ENCODE measurements around the gene LEMD1. TPM values are rescaled to one million over a fixed set of nuclear protein-coding genes. Genes with fewer than 3 reads are reported as not detected.

The LEMD1 gene
- total and polyA plus RNA-seq, 2 experiments from 2014 or later, result not detected

GRCh38 chr1:205355075-205355453 lies 66.8 kb downstream of the LEMD1 start:
- peak; percentile 53 for DNase-seq

GRCh38 chr1:205354259-205355074 lies 67.4 kb downstream of the LEMD1 start:
- H3F3A ChIP-seq (ENCODE audit: insufficient read depth), result no peaks in the 10 kb centered on the region
- H2AFZ ChIP-seq, result no peak overlapping the region
- no peak overlapping the region for H3K4me3 ChIP-seq
- WGBS, 2 experiments (ENCODE audit: low coverage in 1 of 2, low lambda C conversion rate in 2 of 2, missing lambda C conversion rate in 2 of 2), result 38 to 39% methylated on average over 5 of the region's 5 CpGs
- no peaks in the 10 kb centered on the region for H3K79me2 ChIP-seq (ENCODE audit: insufficient read depth)
- no peaks in the 10 kb centered on the region for H3K9me2 ChIP-seq (ENCODE audit: insufficient read depth)
- in situ Hi-C loops (cut with MboI), result loop anchor here (10.0 kb wide), 1 partner anchor 130 kb away; no protein-coding TSS in a partner anchor
- no peak overlapping the region for H3K4me2 ChIP-seq (ENCODE audit: unreplicated experiment)
- H3K27ac ChIP-seq, result no peak overlapping the region
- no peaks in the 10 kb centered on the region for H4K20me1 ChIP-seq (ENCODE audit: insufficient read depth)
- no peaks in the 10 kb centered on the region for H3K36me3 ChIP-seq (ENCODE audit: low read depth)
- peaks cover 4% of the 10 kb centered on the region; the same call in 1 of the 2 replicates for H3K4me1 ChIP-seq (ENCODE audit: insufficient read depth)
- H3K9ac ChIP-seq, result no peak overlapping the region
- TF ChIP-seq EZH2 (IDR thresholded peaks at IDR 0.05; ENCODE audit: insufficient read depth, poor library complexity, severe bottlenecking) (no peak), EZH2phosphoT487 (IDR thresholded peaks at IDR 0.05; ENCODE audit: insufficient read depth, low read depth) (no peak)
- DNase-seq, result peak; percentile 78
- peaks cover 24% of the 10 kb centered on the region for H3K27me3 ChIP-seq (replicated peaks; ENCODE audit: insufficient read depth)
- H3K9me3 ChIP-seq (ENCODE audit: low read depth), result no peaks in the 10 kb centered on the region

More at GRCh38 chr1:205355075-205355453, 66.8 kb downstream of the LEMD1 start:
- Histone ChIP-seq H3K36me3 (ENCODE audit: low read depth) (no peaks in the 10 kb centered on the region), H3K4me3 (no peak overlapping the region), H3K79me2 (ENCODE audit: insufficient read depth) (no peaks in the 10 kb centered on the region), H3K9me3 (ENCODE audit: low read depth) (no peaks in the 10 kb centered on the region), H3K4me2 (ENCODE audit: unreplicated experiment) (no peak overlapping the region), H3K9ac (no peak overlapping the region), H3K27me3 (replicated peaks; ENCODE audit: insufficient read depth) (peaks cover 26% of the 10 kb centered on the region), H3K9me2 (ENCODE audit: insufficient read depth) (no peaks in the 10 kb centered on the region), H2AFZ (no peak overlapping the region), H3F3A (ENCODE audit: insufficient read depth) (no peaks in the 10 kb centered on the region), H3K27ac (no peak overlapping the region), H3K4me1 (ENCODE audit: insufficient read depth) (peaks cover 4% of the 10 kb centered on the region; the same call in 1 of the 2 replicates), H4K20me1 (ENCODE audit: insufficient read depth) (no peaks in the 10 kb centered on the region)
- in situ Hi-C loops (cut with MboI), result loop anchor here (10.0 kb wide), 1 partner anchor 130 kb away; no protein-coding TSS in a partner anchor
- WGBS, 2 experiments (ENCODE audit: low coverage in 1 of 2, low lambda C conversion rate in 2 of 2, missing lambda C conversion rate in 2 of 2), result 81 to 86% methylated on average over 3 of the region's 3 CpGs
- TF ChIP-seq EZH2phosphoT487 (IDR thresholded peaks at IDR 0.05; ENCODE audit: insufficient read depth, low read depth), result no peak
- TF ChIP-seq EZH2 (IDR thresholded peaks at IDR 0.05; ENCODE audit: insufficient read depth, poor library complexity, severe bottlenecking), result no peak

- Histone ChIP-seq H3K9me3 (ENCODE audit: low read depth) (no peaks in the 10 kb centered on the region), H3K27ac (no peak overlapping the region), H3K27me3 (replicated peaks; ENCODE audit: insufficient read depth) (peaks cover 23% of the 10 kb centered on the region), H2AFZ (no peak overlapping the region), H3K9me2 (ENCODE audit: insufficient read depth) (no peaks in the 10 kb centered on the region), H4K20me1 (ENCODE audit: insufficient read depth) (no peaks in the 10 kb centered on the region), H3F3A (ENCODE audit: insufficient read depth) (no peaks in the 10 kb centered on the region), H3K4me2 (ENCODE audit: unreplicated experiment) (no peak overlapping the region), H3K4me1 (ENCODE audit: insufficient read depth) (peaks cover 4% of the 10 kb centered on the region; the same call in 1 of the 2 replicates), H3K79me2 (ENCODE audit: insufficient read depth) (no peaks in the 10 kb centered on the region), H3K36me3 (ENCODE audit: low read depth) (no peaks in the 10 kb centered on the region), H3K9ac (no peak overlapping the region), H3K4me3 (no peak overlapping the region)
- 74 to 76% methylated on average over 6 of the region's 6 CpGs for WGBS, 2 experiments (ENCODE audit: low coverage in 1 of 2, low lambda C conversion rate in 2 of 2, missing lambda C conversion rate in 2 of 2)
- in situ Hi-C loops (cut with MboI), result loop anchor here (10.0 kb wide), 1 partner anchor 131 kb away; no protein-coding TSS in a partner anchor
- DNase-seq, result no peak
- TF ChIP-seq EZH2 (IDR thresholded peaks at IDR 0.05; ENCODE audit: insufficient read depth, poor library complexity, severe bottlenecking) (no peak), EZH2phosphoT487 (IDR thresholded peaks at IDR 0.05; ENCODE audit: insufficient read depth, low read depth) (no peak)
These were observed 68.2 kb downstream of the LEMD1 start for GRCh38 chr1:205353612-205354011.

GRCh38 chr1:205353191-205353590 lies 68.7 kb downstream of the LEMD1 start:
- Histone ChIP-seq H3K4me2 (ENCODE audit: unreplicated experiment) (no peak overlapping the region), H3K27me3 (replicated peaks; ENCODE audit: insufficient read depth) (peaks cover 25% of the 10 kb centered on the region), H4K20me1 (ENCODE audit: insufficient read depth) (no peaks in the 10 kb centered on the region), H3K79me2 (ENCODE audit: insufficient read depth) (no peaks in the 10 kb centered on the region), H3F3A (ENCODE audit: insufficient read depth) (no peaks in the 10 kb centered on the region), H3K36me3 (ENCODE audit: low read depth) (no peaks in the 10 kb centered on the region), H3K27ac (no peak overlapping the region), H3K9me2 (ENCODE audit: insufficient read depth) (no peaks in the 10 kb centered on the region), H2AFZ (no peak overlapping the region), H3K9ac (no peak overlapping the region), H3K4me3 (no peak overlapping the region), H3K9me3 (ENCODE audit: low read depth) (no peaks in the 10 kb centered on the region), H3K4me1 (ENCODE audit: insufficient read depth) (peaks cover 4% of the 10 kb centered on the region; the same call in 1 of the 2 replicates)
- WGBS, 2 experiments (ENCODE audit: low coverage in 1 of 2, low lambda C conversion rate in 2 of 2, missing lambda C conversion rate in 2 of 2), result 87 to 88% methylated on average over 4 of the region's 4 CpGs
- in situ Hi-C loops (cut with MboI), result loop anchor here (10.0 kb wide), 1 partner anchor 132 kb away; no protein-coding TSS in a partner anchor
- no peak for DNase-seq
- TF ChIP-seq EZH2phosphoT487 (IDR thresholded peaks at IDR 0.05; ENCODE audit: insufficient read depth, low read depth) (no peak), EZH2 (IDR thresholded peaks at IDR 0.05; ENCODE audit: insufficient read depth, poor library complexity, severe bottlenecking) (no peak)
